ENCODE data around the gene FBXO46.

GRCh38 chr19:45717983-45718650 lies 12.6 kb downstream of the FBXO46 start:
- TF ChIP-seq GABPA (IDR thresholded peaks at IDR 0.05; ENCODE audit: low read depth), result no peak
- TF ChIP-seq CTCF (IDR thresholded peaks at IDR 0.05; ENCODE audit: insufficient read depth, low read length), result no peak
- no peak for TF ChIP-seq POLR2AphosphoS5 (IDR thresholded peaks at IDR 0.05; ENCODE audit: low read depth)
- no peak for TF ChIP-seq REST (IDR thresholded peaks at IDR 0.05; ENCODE audit: insufficient replicate concordance, low read depth)
- no peak for TF ChIP-seq SPI1 (IDR thresholded peaks at IDR 0.05; ENCODE audit: borderline replicate concordance, low read depth)
